HG02798 (cell line): Measurements from ENCODE around the gene ZDHHC14.

ENCODE experiments used
- ATAC-seq: cut with Tn5 transposase; IDR thresholded peaks from one replicate; pipeline ENCODE4 v1.9.1; 2021; ENCODE audit warnings: mild to moderate bottlenecking; ENCODE audit not compliant: unreplicated experiment, poor library complexity

ZDHHC14 gene

GRCh38 chr6:157670466-157671186, 289.6 kb downstream of the ZDHHC14 start:
- no peak for ATAC-seq

DNA sequence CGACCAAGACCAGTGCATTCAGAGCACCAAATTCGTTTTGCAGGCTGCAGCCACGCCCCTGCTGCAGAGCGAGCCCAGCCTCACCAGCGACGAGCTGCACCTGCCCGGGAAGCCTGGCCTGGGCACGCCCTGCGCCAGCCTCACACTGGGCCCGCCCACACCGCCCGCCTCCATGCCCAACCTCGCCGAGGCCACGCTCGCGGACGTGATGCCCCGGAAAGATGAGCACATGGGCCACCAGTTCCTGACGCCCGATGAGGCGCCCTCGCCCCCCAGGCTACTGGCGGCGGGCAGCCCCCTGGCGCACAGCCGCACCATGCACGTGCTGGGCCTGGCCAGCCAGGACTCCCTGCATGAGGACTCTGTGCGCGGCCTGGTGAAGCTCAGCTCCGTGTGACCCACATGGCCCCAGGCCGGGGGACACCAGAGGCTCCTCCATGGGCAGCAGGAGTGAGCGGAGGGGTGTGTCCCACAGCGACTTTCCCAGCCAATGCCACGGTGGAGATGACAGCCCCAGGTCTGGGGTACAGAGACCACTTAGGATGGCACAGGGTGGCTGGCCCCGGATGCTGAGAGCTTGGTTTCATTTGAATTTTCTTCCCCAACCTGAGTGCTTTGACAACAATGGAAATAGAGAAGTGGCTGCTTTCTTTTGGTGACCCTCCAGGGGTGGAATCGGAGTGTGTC, 291.9 kb downstream of the ZDHHC14 start:
- ATAC-seq = no peak

- ATAC-seq = no peak
Measured at GRCh38 chr6:157673596-157673995, 292.6 kb downstream of the ZDHHC14 start.

- no peak for ATAC-seq
Measured at GRCh38 chr6:157674061-157674460, 293.1 kb downstream of the ZDHHC14 start.

DNA sequence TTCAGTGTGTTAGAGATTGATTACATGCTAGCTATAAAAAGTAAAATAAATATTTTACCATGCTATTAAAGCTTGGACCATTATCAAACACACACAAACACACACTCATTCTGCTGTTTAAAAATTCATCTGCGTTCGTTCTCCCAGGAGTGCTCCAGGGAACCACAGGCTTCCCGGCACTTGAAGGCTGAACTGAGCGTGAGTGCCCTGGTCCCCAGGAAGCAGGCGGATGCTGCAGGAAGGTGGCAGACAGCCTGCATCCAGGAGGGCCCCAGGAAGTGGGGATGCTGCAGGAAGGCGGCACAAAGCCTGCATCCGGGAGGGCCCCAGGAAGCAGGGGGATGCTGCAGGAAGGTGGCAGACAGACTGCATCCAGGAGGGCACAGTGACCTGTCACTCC, 294.8 kb downstream of the ZDHHC14 start:
- ATAC-seq = no peak

DNA sequence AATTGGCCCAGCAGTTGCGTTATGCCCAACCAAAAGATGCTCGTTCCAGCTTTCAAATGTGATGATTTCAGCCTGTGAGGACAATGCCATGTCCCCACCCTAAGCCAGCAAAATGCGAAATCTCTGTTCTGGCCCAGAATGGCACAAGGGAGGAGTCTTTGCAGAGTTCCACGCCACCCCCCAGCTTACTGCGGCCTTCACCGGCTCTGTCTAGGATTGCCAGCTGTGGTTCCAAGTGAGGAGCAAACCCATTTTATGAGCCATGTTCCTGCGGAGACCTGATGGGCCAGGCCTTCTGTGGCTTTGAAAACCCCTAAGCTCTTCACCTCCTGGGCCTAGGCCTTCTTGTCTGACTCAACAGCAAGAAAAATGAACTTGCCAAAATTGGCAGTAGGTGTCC, 295.3 kb downstream of the ZDHHC14 start:
- ATAC-seq = no peak

GRCh38 chr6:157677235-157677634, 296.2 kb downstream of the ZDHHC14 start:
- no peak for ATAC-seq

- no peak for ATAC-seq
Measured at GRCh38 chr6:157679605-157680580, 298.9 kb downstream of the ZDHHC14 start.

- ATAC-seq = no peak
Measured at GRCh38 chr6:157681041-157681650, 300.2 kb downstream of the ZDHHC14 start.

DNA sequence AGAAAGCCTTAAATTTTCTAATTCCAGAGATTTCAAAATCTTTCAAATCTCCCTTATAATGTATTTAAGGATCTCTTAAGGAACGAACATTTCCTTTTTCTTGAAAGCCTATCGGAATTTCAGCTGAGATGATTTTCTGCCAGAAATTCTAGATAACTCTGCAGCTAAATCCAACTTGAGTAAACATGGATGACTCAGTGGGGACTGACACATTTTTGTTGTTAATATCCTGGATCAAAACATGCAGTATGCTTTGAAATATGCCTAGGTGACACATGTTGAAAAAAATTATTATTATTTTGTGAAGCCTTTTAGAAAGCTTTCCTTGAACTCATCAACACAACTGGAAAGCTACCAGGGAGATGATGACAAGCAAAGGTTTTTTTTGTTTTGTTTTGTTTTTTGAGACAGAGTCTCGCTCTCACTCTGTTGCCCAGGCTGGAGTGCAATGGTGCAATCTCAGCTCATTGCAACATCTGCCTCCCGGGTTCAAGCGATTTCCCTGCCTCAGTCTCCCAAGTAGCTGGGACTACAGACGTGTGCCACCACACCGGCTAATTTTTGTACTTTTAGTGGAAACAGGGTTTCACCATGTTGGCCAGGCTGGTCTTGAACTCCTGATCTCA, 302.0 kb downstream of the ZDHHC14 start:
- no peak for ATAC-seq

DNA sequence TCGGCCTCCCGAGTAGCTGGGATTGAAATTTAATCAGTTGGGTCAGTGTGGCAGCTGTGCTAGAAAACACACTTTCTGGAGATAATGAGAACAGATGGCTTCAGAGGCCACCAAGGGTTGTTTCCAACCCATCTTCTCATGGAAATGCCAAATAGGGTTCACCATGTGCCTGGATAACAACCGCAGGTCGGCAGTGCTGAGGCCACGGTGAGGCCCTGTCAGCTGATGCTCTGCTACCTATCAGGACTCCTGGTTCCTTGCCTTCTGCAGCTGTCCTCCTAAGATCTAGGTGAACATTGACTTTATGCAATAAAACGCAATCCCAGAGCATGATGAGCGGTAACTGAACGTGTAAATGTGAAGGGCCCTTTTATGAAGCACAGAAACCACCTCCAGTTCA, 302.7 kb downstream of the ZDHHC14 start:
- no peak for ATAC-seq

DNA sequence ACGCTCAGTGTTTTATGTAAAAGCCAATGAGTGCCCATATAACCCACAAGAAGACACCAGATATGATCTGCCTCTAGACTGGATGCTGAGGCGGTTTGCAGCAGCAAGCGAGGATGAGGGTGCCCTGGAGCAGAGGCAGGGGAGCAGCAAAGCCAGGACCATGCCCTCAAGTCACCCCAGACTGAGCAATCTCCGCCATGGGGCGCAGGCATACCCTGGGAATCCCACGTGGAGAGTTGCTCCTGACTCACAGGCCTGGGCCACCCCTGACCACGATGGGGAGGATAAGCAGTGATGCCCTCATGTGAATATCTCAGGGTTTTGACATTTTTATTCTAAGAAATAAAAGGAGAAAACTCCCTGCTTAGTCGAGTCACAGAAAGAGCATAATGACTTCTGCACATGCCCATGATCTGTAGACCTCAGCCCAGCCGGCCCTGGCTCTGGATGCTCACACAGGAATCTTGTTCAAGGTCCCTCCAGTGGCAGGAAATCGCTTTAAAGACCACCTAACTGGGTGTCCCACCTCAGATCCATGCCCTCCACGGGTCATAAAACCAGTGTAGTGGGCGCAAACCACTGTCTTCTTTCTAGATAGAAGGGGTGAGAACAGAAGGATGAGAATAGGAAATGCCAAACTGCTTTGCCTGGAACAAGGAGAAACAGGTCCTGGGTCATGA, 303.8 kb downstream of the ZDHHC14 start:
- ATAC-seq = no peak

- ATAC-seq = no peak
Measured at GRCh38 chr6:157685596-157686280, 304.7 kb downstream of the ZDHHC14 start.

- ATAC-seq = no peak
Measured at GRCh38 chr6:157688275-157688959, 307.4 kb downstream of the ZDHHC14 start.

GRCh38 chr6:157688960-157689599, 308.1 kb downstream of the ZDHHC14 start:
- ATAC-seq = no peak

DNA sequence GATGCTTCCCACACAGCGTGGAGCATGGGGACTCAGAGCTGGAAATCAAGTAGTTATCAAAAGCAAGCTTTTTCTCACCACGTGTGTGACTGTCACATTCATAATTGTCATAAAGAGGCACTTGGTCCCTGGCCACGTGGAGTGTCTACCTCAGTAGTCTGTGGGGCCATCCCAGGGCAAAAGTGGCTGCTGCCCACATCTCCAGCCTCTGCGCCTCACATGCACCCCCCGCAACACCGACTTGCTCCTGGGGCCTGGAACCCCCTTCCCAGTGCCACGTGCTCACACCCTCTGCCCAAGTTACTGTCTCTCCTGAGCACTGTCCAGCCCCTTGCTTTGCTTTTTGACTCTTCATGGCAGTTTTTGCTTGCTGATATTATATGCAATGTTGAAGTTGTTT, 308.9 kb downstream of the ZDHHC14 start:
- no peak for ATAC-seq

DNA sequence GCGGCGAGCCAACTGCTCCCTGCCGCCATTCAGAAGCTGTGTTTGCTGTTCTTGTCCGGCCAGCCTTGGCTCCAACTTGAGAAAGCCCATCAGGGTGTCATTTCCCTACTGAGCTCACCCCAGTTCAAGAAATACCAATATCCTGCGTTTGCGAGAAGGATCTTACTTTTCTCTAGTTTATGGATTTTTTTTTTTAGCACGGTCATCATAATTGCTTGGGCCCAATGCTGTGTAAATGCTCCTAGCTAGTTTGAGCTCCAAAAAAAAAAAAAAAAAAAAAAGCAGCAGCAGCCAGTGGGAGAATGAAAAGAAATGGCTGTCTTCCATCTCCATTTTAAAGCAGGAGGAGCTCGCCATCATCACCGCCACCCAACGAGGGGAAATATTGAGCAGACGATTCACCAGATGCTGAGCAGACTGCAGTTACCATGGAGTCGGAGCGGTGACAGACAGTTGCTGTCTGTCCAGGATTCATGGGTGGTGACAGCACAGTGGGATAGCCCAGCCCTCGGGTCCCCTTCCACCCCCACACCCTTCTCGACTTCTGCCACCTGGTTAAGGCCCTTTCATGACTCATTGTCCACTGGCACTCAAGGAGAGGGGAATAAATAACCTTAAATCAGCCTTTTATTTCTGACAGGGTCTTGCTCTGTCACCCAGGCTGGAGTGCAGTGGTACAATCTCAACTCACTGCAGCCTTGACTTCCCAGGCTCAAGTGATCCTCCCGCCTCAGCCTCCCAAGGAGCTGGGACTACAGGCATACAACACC, 309.6 kb downstream of the ZDHHC14 start:
- ATAC-seq = no peak
